Activated T-helper 1 cell treated with anti-CD3 and anti-CD28 coated beads, Interleukin-2, amount 50 U/mL, for 16 hours (primary cell): Measurements from ENCODE around the gene PRCP.
A peak's percentile ranks its signal among the peaks of the same experiment; 100 is the strongest.

Experiments
- DNase-seq, 2 donors: peaks; one replicate each; pipeline ENCODE4 v3.0.0-alpha.2; 2020; ENCODE audit warnings: low read depth in 1 of 2, low spot score in 1 of 2

PRCP gene

DNA sequence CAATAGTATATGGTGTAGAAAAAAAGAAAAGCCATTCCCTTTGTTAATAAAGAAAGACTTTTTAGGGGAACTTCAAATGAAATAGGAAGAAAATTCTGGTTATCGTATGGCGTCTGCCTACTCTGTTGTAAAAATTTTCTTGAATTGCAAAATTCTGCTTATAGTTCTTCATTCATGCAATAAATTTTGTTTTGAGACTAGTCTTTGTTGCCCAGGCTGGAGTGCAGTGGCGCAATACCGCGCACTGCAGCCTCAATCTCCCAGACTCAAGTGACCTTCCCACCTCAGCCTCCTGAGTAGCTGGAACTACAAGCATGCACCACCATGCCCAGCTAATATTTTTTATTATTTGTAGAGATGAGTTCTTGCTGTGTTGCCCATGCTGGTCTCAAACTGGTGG lies 7.1 kb upstream of the PRCP start:
- DNase-seq = no peak

DNA sequence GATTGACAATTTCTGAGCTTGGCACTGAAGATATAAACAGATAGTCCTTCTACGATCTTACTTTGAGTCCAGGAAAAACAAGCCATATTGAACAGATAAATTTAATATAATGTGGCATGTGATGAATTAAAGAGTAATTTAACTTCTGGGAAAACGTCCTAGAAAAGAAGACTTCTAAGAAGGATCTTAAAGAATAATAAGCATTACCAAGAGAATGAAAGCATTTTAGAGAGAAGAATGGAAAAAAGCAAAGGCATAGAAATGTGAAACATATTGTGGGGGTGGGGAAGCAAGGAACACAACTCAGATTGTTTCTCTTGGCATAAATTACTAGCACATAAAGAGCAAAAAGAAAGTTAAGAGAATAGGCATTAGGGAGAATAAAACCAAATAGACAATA lies 6.7 kb upstream of the PRCP start:
- DNase-seq = no peak

DNA sequence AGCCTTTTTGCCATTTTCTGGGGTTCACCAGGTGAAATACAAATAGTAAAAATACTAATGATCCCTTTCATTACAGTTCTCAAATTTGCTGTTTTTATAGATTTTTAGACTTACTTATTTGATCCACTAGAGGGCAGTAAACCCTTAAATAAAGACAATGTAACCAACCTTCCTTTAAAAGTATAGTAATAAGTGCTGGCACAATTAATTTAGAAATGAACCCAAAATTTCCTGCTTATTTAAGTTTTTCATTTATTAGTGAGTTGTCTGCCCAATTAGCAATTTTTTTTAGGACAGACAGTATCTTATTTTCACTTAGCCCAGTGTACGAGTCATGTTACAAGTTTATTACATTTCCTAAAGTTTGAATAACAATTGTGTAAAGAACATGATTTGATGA lies 6.0 kb upstream of the PRCP start:
- no peak for DNase-seq

DNA sequence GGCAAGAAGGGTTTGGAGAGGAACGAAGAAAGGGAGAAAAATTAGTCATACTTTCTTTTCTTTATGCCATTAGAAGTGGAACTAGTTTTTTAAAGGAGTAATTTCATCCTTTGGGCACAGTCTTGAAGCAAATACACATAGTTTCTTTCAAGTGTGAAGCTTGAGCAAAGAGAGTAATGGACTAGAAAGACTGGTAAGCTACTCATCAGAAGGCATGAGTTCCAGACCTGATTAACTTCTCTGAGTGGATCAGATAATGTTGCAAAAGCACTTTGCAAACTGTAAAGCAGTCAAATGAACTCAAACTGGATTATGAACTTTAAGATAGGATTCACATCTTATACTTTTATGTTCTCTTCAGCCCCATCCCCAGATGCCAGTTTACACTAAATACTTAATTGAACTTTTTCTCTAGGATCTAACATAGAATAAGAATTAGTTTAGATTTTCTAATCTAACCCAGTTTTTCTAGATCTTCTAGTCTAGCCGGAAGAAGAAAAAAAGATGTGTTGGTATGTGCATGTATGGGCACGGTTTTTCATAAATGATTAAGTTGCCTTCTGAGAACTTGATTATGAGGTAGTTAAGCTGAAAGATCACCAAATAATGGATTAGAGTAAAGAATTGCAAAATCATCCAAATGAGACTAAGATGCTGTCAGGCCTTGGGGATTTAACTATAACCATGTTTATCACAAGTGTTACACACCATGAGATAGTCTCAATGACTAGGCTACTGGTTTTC lies 3.8 kb upstream of the PRCP start:
- no peak for DNase-seq

DNA sequence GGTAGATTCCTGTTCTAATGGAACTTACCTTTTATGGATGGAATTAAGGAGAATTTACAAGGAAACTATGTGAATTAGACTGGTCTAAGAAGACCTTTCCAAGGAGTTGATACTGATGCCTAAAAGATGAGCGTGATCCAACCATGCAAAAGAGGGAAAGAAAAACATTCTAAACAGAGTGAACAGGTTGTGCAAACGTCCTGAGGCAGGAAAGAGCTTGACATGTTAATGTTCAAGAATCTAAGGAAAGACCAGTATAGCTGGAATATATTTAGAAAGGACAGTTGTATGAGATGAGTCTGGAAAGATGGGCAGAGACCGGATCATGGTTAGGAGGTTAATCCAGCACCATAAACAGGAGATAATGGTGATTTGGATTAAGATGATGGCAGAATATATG lies 2.6 kb upstream of the PRCP start:
- DNase-seq = no peak

DNA sequence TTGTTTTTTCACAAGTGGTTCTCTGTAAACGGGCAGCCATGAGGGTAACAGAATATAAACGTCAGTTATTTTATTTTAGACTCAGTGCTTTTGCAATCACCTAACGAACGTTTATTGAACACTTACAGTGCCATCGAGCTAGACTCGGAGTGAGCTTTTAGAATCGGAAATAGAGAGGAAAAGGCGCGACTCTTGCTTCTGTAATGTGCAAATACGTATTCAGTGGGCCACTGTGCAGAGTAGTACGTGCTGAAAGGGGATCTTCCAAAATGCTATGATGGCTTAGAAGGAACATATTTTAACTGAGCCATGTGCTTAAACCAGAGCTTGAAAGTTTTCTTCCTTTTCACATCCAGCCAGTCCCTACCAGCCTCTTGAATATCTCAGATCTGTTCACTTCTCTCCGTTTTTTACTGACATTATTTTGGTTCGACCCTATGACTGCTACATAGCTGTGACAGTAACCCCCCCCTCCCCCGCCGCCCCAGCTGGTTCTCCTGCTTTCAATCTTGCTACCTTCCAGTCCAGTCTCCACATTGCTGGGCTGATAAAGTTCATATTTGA lies 1.8 kb upstream of the PRCP start:
- DNase-seq = no peak

DNA sequence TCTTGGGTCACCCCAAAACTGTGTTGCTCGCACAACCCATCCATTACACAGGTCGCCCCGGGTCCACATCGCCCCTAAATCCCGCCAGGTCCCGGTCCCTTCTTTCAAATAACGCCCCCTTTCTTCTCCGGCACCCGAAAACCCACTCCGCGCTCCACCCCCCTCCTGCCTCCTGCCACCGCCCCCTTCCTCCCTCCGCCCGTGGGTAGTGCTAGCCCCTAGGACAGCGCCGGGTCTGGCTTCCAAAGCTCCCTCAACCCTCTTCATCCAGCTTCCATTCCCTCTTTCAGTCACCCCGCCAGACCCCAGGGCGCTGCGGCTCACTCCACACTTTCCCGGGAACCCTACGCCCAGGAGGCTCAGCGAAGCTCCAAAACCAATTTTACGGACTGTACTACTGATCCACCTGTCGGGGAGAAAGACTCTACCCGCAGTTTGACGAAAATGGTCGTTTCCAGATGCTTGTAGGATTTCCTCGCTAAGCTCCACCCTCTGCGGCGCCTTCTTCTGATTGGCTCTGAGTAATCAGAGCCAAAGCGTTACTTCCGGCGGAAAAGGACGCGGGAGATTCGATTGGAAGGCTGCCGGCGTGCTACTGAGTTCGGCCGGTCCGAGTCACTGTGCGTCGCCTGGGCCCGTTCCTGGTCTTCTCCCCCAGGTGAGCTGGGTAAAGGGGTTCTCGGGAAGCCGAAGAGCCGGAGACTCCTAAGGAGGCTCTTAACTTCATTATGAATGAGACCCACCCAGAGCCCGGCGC lies 1.1 kb upstream of the PRCP start, which contains the start of gene DDIAS:
Gene DDIAS (plus strand): TSS at position 572 of the 757 bp plus-strand sequence. CDS start 13,003 bp downstream, outside the sequence.
- peak; percentile 84 to 85 for DNase-seq

DNA sequence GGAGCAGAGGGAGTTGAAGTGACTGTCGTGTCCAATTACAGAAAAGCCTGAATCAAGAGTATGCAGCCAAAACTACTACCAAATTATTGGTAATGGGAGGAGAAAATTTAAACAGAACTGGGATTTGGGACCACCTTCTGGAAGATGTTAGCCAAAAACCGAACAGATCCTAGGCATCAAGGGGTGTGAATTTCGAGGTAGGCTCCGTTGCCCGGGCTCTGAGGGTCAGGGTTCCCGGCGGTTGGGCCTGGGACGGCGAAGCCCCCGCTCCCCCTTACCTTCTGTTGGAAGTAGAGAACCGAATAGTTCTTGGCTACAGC lies 313 bp downstream of the PRCP start:
- no peak for DNase-seq

DNA sequence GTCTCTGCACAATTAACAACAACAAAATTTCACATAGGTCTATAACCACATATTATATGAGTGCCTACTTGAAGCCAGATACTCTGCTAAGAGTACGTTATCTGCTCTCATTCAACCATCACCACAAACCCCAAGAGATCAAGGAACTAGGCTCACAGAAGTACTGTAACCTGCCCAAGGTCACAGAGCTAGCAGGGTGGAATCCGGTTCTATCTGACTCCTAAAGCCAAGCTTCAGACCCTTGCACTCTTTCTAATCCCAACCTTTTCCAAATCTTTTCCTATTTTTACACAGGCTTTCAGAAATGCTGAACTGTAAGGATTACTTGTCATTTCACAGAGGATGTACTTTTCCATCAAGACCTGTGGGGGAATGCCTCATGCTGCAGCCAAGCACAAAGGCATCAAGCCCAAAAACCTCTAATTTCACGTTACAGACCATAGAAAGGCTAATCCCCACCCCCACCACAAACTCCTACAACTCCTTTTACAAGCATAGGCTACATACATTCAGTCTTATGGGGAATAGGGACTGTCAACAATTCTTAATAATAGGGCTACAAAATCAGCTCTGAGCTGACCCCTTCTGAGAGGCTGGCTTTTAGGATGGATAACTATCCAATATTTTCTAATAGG lies 927 bp downstream of the PRCP start:
- no peak for DNase-seq

DNA sequence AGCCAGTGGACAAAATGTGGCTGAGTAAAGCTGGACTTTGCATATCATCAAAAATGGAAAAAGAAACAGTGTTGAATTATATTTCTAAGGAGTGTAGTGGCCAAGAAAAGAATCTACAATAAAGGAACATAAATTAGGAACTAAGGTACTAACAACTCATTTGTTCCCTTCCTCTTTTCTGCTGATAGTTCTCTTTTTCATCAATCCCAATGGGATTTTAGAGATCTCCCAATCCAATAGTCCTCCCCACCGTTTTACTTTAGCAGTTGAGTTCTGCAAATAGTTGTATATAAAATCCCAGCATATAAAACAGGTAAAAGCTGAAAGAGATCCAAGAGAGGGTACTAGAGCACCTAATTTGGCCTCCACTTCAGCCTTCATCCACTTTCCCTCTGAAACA lies 2.0 kb downstream of the PRCP start:
- no peak for DNase-seq

DNA sequence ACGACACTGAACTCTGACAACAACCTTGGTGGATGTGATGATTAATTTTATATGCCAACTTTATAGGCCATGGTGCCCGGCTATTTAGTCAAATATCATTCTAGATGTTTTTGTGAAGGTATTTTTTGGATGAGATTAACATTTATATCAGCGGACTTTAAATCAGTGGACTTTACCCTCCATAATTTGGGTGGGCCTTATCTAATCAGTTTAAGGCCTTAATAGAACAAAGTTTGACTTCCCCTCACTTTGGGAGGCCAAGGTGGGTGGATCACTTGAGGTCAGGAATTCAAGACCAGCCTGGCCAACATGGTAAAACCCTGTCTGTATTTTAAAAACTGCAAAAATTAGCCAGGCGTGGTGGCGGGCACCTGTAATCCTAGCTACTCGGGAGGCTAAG lies 4.0 kb downstream of the PRCP start:
- DNase-seq = no peak

DNA sequence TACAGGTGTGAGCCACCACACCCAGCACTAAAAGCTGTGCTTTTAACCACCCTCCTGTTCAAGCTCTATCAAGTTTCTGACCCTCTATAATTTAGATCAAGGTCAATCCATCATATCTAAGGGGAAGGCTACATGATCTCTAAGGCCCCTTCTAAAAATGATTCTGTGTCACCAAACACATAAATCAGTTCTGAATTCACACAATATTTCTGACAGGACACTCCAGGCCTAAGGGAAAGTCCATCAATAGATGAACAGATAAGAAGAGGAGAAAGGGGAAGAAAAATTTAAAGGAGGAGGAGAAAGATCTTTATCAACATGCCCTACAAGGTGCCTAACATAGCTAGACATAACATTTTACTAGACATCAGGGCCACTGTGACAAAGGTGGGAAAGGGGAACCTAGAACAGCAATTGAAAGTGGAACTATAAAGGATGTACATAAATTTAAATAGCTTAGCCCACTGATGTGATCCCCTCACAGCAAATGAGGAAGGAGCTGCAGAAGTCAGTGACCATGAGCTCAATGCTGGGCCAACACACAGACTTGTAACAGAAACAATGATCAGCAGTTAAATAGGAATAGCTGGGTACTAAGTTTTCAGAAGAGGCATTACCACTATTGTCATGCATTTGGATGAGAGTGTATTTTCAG lies 4.7 kb downstream of the PRCP start:
- no peak for DNase-seq

DNA sequence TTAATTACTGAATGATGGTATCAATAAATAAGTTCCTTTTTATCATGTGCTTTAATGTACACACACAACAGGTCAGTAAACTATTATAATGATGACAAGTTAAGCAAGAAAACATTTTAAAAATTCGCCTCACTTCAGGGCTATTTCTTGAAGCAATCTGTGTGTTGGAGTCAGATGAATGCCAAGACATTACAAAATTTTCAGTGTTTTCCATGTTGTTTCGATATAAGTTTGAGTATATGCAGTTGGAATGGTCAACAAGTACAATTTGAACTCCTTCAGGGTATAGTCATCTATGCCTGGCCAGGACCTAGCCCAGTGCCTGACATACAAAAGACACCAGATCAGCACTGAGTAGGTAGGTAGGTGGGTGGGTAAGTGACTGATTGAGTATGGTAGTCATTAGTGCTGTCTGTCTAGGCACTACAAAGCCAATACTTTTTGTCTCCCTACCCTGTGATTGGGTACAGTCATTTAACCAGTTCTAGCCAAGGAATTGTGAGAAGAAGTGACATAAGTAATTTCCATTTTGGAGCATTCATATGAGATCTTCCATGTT lies 7.5 kb downstream of the PRCP start:
- no peak for DNase-seq

DNA sequence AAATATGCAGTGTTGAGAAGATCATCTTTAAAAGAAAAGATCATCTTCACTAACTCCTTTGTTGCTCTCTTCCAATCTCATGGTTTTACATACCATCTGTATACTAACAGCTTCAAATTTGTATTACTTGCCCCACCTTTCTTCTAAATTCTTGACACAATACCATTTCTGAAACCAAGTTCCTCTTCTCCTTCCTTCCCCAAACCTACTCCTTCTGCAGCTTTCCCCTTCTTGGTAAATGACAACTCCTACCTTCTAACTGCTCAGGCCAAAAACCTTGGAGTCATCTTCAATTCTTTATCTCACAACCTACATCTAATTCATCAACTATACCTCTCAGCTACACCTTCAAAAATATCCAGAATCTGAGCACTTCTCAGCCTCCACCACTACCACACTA lies 9.3 kb downstream of the PRCP start:
- no peak for DNase-seq

DNA sequence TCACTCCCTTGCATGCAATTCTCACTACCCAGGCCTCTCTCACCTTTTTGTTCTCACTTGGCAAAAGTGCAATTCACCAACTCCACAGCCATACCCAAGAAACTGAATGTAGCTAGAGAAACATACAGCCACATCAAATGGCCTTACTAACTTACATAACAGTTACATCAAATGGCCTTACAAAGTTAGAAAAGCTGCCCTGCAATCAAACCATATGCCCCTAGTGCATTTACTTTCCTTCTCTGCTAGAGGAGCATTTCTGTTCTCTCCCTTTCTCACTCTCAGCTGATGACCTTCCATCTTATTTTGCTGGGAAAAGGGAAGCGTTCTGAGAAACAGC lies 10.3 kb downstream of the PRCP start:
- DNase-seq = no peak

DNA sequence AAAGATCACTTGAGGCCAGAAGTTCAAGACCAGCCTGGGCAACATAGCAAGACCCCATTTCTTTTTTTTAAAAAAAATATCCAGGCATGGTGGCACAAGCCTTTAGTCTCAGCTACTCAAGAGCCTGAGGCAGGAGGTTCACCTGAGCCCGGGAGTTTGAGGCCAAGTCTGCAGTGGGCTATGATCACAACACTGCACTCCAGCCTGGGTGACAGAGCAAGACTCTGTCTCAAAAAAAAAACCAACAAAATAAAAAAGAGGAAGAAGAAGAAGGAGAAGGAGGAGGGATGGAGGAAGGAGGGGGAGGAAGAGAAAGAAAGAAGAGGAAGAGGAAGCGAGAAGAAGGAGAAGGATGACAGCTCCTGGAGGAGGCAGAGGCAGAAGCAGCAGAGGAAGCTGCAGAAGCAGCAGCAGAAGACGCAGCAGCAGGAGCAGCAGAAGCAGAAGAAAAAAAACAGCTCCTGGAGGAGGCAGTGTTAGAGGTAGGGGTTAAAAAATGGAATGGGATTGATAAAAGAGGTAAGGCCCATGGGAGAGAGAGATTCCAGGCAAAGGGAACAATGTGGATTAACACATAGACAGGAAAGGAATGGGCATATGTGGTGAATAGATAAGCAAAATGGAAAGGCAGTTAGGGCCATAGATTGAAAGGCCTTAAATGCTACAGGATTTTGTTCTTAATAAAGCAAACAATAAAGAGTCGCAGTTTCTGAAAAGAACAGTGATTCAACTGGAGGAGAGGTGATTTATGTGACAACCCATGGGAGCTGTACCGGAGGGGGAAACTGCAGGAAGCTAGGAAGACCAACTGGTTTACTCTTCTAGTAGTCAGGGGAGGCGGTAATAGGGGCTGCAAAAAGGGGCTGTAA lies 10.9 kb downstream of the PRCP start:
- DNase-seq = no peak

DNA sequence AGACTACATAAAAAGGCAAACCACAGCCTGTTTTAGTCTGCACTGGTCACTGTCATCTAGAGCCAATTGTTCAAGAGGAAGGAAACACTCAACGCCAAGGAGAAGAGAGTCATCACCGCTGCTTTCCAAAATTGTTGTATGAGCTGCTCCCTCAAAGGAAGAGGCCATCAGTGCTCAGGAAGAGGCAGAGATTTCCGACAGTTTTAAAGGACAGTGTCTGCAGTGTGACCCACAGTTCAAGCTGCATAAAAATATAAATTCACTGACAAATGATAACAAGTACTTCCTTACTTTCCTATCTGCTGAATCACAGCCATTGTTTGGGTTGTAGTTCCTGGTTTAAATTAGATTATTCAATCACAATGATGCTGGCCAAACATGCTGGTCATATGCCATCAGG lies 16.4 kb downstream of the PRCP start:
- DNase-seq = no peak

DNA sequence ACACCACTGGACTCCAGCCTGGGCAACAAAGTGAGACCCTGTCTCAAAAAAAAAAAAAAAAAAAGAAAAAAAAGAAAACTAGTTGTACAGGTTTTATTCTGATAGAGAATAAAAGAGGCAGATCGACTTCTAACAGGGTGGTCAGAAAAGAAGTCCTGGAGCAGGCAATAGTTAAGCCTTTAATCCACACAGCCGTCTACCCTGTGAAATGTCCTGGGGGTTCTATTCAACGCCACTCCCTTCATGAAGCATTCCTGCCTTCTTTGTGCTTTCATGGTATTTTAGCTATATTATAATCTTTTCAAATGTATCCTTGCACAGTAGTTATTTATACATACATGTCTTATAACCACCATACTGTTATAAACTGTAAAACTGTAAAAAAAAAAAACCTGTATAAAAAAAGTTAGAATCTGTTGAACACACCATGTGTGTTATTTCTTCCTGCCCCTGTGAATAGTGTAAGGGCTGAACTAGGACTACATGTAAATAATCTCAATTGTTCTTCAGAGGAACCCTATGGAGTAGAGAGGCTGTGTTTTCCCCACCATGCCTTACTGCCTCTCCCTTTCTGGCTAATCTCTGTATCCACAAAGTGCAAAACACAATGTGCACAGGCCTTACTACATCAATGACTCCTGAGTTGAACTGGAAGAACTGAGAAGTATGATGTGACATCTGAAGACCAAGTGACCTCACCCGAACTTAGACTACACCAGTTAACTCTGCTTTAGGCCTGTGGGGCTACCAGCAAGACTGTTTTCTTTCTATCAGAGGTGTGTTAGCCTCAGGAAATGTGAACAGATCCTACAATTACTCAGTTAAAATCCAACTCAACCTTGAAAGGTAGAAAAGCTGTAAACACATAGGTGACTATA lies 25.3 kb downstream of the PRCP start:
- DNase-seq = no peak

DNA sequence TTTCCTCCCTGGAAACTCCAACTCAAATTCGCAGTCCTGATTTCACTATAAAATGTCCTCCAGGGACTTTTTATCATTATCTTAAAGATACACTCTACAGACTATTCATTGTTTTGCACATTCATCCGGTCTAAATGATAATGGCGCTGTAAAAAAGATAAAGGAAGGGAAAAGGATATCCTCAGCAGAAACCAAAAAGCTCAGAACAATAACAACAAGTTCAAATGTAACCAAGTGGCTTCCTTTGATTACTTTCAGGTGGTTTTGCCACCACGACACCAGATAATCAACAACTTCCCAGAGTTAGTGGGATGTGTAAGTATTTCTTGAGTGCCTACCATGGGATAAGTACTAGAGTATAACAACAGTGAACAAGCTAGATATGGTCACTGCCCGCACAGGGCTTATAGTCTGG lies 26.3 kb downstream of the PRCP start:
- DNase-seq = no peak
